Left forelimb (tissue), 1 donor: ENCODE data around the gene ZYX.
"Not testable (repeated sequence)": the region's sequence is repeated elsewhere in the genome, so short reads cannot be mapped to it uniquely, and the experiment has no call there.

Experiments used
- DNase-seq: peaks from one replicate; pipeline ENCODE4 v3.0.0-alpha.2; 2018; ENCODE audit warnings: low spot score

The ZYX gene

GRCh38 chr7:143396625-143397556, 15.7 kb downstream of the ZYX start:
- DNase-seq = no peak

GRCh38 chr7:143397710-143398530, 16.8 kb downstream of the ZYX start:
- no peak for DNase-seq

GRCh38 chr7:143398616-143399015, 17.5 kb downstream of the ZYX start:
- no peak for DNase-seq

GRCh38 chr7:143399151-143399550, 18.0 kb downstream of the ZYX start:
- DNase-seq = no peak

GRCh38 chr7:143399642-143400041, 18.5 kb downstream of the ZYX start:
- DNase-seq = no peak

- DNase-seq = peak; percentile 44
Measured at GRCh38 chr7:143401265-143401664, 20.1 kb downstream of the ZYX start.

- peak; percentile 6 for DNase-seq
Measured at GRCh38 chr7:143402233-143402632, 21.1 kb downstream of the ZYX start.

GRCh38 chr7:143405173-143406001, 24.2 kb downstream of the ZYX start:
- peak; percentile 77 for DNase-seq

- peak; percentile 33 for DNase-seq
Measured at GRCh38 chr7:143406002-143406357, 24.8 kb downstream of the ZYX start.

GRCh38 chr7:143407287-143408251, 26.4 kb downstream of the ZYX start:
- peak; percentile 59 for DNase-seq

- DNase-seq = no peak
Measured at GRCh38 chr7:143408252-143408685, 27.1 kb downstream of the ZYX start.

GRCh38 chr7:143408686-143409561, 27.8 kb downstream of the ZYX start, which contains the start of gene EPHA1:
Gene EPHA1, minus strand, starts transcription at chr7:143408856. Its CDS starts 51 bp downstream, at chr7:143408805.
- no peak for DNase-seq

GRCh38 chr7:143410521-143411004, 29.4 kb downstream of the ZYX start:
- DNase-seq = no peak

GRCh38 chr7:143411976-143412708, 31.0 kb downstream of the ZYX start:
- DNase-seq = no peak

- no peak for DNase-seq
Measured at GRCh38 chr7:143413123-143413522, 32.0 kb downstream of the ZYX start.

- not testable (repeated sequence) for DNase-seq
Measured at GRCh38 chr7:143415209-143415608, 34.1 kb downstream of the ZYX start.

GRCh38 chr7:143415742-143416397, 34.7 kb downstream of the ZYX start:
- DNase-seq = peak; percentile 33

- DNase-seq = no peak
Measured at GRCh38 chr7:143416565-143417149, 35.5 kb downstream of the ZYX start.
